Hepatocyte (in vitro differentiated cells): Measurements from ENCODE around the gene APOO. TPM values are rescaled to one million over a fixed set of nuclear protein-coding genes. Genes with fewer than 3 reads are reported as not detected.

ENCODE experiments used
- DNase-seq: peaks from one replicate; pipeline ENCODE4 v3.0.0-alpha.2; 2016; ENCODE audit warnings: low spot score
- H2AFZ ChIP-seq: fragments of 200-600 bp; sonication (generic); 2 replicates; pipeline ENCODE4 v1.6.0; 2016; ENCODE audit warnings: antibody characterized with exemption, mild to moderate bottlenecking
- H3K27ac ChIP-seq: fragments of 200-600 bp; sonication (generic); 2 replicates; pipeline ENCODE4 v1.5.1; 2016; ENCODE audit warnings: mild to moderate bottlenecking
- H3K27me3 ChIP-seq: fragments of 200-600 bp; sonication (generic); 2 replicates; pipeline ENCODE4 v1.6.1; 2016
- H3K36me3 ChIP-seq: fragments of 200-600 bp; sonication (generic); replicated peaks from 2 replicates; pipeline ENCODE4 v1.5.1; 2016; ENCODE audit warnings: low read depth; ENCODE audit not compliant: insufficient read depth
- H3K4me1 ChIP-seq: fragments of 200-600 bp; sonication (generic); 2 replicates; pipeline ENCODE4 v1.5.1; 2016; ENCODE audit warnings: mild to moderate bottlenecking, moderate library complexity; ENCODE audit not compliant: insufficient read depth
- H3K4me2 ChIP-seq: fragments of 200-600 bp; sonication (generic); 2 replicates; pipeline ENCODE4 v1.6.0; 2016
- H3K4me3 ChIP-seq: fragments of 200-600 bp; sonication (generic); 2 replicates; pipeline ENCODE4 v1.5.1; 2016; ENCODE audit warnings: mild to moderate bottlenecking
- H3K79me2 ChIP-seq: fragments of 200-600 bp; sonication (generic); 2 replicates; pipeline ENCODE4 v1.6.0; 2017; ENCODE audit warnings: mild to moderate bottlenecking
- H3K9me2 ChIP-seq: fragments of 200-600 bp; sonication (generic); replicated peaks from 2 replicates; pipeline ENCODE4 v1.6.0; 2017; ENCODE audit warnings: mild to moderate bottlenecking; ENCODE audit not compliant: insufficient read depth
- H3K9me3 ChIP-seq: fragments of 200-600 bp; sonication (generic); 2 replicates; pipeline ENCODE4 v1.5.1; 2016; ENCODE audit warnings: low read depth, mild to moderate bottlenecking
- H4K20me1 ChIP-seq: fragments of 200-600 bp; sonication (generic); 2 replicates; pipeline ENCODE4 v1.6.0; 2016; ENCODE audit warnings: mild to moderate bottlenecking; ENCODE audit not compliant: insufficient read depth, poor library complexity, severe bottlenecking
- CTCF ChIP-seq: fragments of 200-600 bp; sonication (generic); IDR thresholded peaks from 2 replicates; pipeline ENCODE4 v1.5.1; 2016; ENCODE audit warnings: antibody characterized with exemption, mild to moderate bottlenecking; ENCODE audit not compliant: poor library complexity
- EZH2 ChIP-seq: fragments of 200-600 bp; sonication (generic); IDR thresholded peaks from 2 replicates; pipeline ENCODE4 v1.6.1; 2016; ENCODE audit warnings: antibody characterized with exemption, mild to moderate bottlenecking, borderline replicate concordance
- EZH2phosphoT487 ChIP-seq: fragments of 200-600 bp; sonication (generic); IDR thresholded peaks from one replicate; pipeline ENCODE4 v1.6.1; 2018; ENCODE audit warnings: antibody characterized with exemption, mild to moderate bottlenecking, low read depth, moderate library complexity; ENCODE audit not compliant: unreplicated experiment, severe bottlenecking
- WGBS: methylation state at CpG from one replicate; pipeline ENCODE4 v1.1.6; 2016; ENCODE audit warnings: low lambda C conversion rate; ENCODE audit errors: missing lambda C conversion rate; 5-methylcytosine and 5-hydroxymethylcytosine counted together
- polyA plus RNA-seq: library from polyadenylated mRNA; unstranded; fragments of >200 nt; fragmentation: Nextera tagmentation; extraction: Ambion mirVana; gene quantifications from 2 replicates; pipeline ENCODE4 v1.2.1, GENCODE V29; 2016
- total RNA-seq: library from RNA; depleted of rRNA; stranded (reverse); fragments of >200 nt; gene quantifications from 2 replicates; pipeline ENCODE4 v1.2.3, GENCODE V29; 2014

The APOO gene
- total and polyA plus RNA-seq, 2 experiments from 2014 or later, result 27.0 to 45.1 TPM

- Histone ChIP-seq H3K79me2 (no peaks in the 10 kb centered on the region), H3K4me3 (no peak overlapping the region), H4K20me1 (no peaks in the 10 kb centered on the region), H3K9me3 (no peaks in the 10 kb centered on the region), H3K36me3 (no peaks in the 10 kb centered on the region), H3K9me2 (no peaks in the 10 kb centered on the region), H2AFZ (no peak overlapping the region), H3K27me3 (no peaks in the 10 kb centered on the region), H3K4me1 (peaks cover 6% of the 10 kb centered on the region), H3K4me2 (no peak overlapping the region), H3K27ac (no peak overlapping the region)
- DNase-seq, result no peak
- no peak for TF ChIP-seq EZH2
- no peak for TF ChIP-seq CTCF
- no peak for TF ChIP-seq EZH2phosphoT487
- WGBS, result 96% methylated on average over 1 of the region's 1 CpG
Observed at GRCh38 chrX:23838953-23839352, 68.8 kb downstream of the APOO start.

GRCh38 chrX:23832721-23833120 is 75.0 kb downstream of the APOO start:
- H3K9me3 ChIP-seq, result no peaks in the 10 kb centered on the region
- H3K4me1 ChIP-seq, result no peaks in the 10 kb centered on the region
- TF ChIP-seq CTCF, result no peak
- TF ChIP-seq EZH2, result no peak
- TF ChIP-seq EZH2phosphoT487, result no peak
- 93% methylated on average over 1 of the region's 1 CpG for WGBS
- H3K36me3 ChIP-seq, result no peaks in the 10 kb centered on the region
- DNase-seq, result no peak
- no peak overlapping the region for H3K27ac ChIP-seq
- no peak overlapping the region for H2AFZ ChIP-seq
- no peaks in the 10 kb centered on the region for H3K79me2 ChIP-seq
- H3K9me2 ChIP-seq, result no peaks in the 10 kb centered on the region
- H3K27me3 ChIP-seq, result no peaks in the 10 kb centered on the region
- H3K4me3 ChIP-seq, result no peak overlapping the region
- H3K4me2 ChIP-seq, result no peak overlapping the region
- no peaks in the 10 kb centered on the region for H4K20me1 ChIP-seq

DNA sequence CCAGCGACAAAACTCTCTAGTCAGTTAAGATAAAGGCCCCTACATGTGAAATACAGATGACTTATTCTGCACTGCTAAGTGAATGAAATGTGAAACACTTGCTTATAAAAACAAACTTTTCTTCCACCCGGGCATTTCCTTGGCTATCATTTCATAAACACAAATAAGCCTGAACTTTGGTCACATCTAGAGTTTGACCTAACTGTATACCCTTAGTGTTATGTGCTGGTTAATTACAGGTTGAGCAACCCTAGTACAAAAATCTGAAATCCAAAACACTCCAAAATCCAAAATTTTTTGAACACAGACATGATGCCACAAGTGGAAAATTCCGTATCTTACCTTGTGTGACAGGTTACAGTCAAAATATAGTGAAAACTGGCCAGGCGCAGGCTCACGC is 78.9 kb downstream of the APOO start:
- no peaks in the 10 kb centered on the region for H3K4me1 ChIP-seq

More for the DNA sequence above, 78.9 kb downstream of the APOO start:
- 91% methylated on average over 5 of the region's 5 CpGs for WGBS
- H3K27ac ChIP-seq, result no peak overlapping the region
- no peak overlapping the region for H2AFZ ChIP-seq
- no peak for TF ChIP-seq EZH2phosphoT487
- no peak for TF ChIP-seq EZH2
- TF ChIP-seq CTCF, result no peak
- no peaks in the 10 kb centered on the region for H3K9me2 ChIP-seq
- no peaks in the 10 kb centered on the region for H4K20me1 ChIP-seq
- no peaks in the 10 kb centered on the region for H3K9me3 ChIP-seq
- H3K4me2 ChIP-seq, result no peak overlapping the region
- no peaks in the 10 kb centered on the region for H3K79me2 ChIP-seq
- no peak for DNase-seq
- no peaks in the 10 kb centered on the region for H3K36me3 ChIP-seq
- H3K4me3 ChIP-seq, result no peak overlapping the region
- no peaks in the 10 kb centered on the region for H3K27me3 ChIP-seq
